ENCODE results near the gene SHPK.

Gene SHPK

DNA sequence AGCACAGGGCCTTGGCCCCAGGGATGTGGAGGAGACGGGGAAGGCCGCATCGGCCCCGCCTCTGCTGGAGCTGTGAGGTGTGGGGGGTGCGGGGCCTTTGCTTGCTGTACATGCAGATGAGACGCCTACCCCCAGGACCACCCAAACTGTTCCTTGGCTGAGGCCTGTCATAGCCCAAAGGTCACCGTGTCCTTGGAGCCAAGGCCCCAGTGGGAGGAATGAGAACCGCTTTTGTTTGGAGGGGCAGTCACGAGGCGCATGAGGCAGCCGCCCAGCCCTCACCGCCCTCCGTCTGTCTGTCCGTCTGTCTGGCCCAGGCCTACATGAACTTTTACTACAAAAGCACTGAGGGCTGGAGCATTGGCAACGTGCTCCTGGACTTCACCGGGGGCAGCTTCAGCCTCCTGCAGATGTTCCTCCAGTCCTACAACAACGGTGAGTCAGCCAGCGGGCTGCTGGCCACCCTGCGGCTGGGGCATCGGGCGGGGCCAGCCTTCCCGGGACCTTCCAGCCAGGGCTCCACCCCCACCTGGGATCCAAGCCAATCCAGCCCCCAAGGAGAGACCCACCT lies 23.6 kb upstream of the SHPK start:
- peak; percentile 47 for DNase-seq

- DNase-seq: no peak
These were observed 22.9 kb upstream of the SHPK start for GRCh38 chr17:3658784-3659449.

GRCh38 chr17:3657874-3658783 lies 22.1 kb upstream of the SHPK start:
- no peak for DNase-seq

GRCh38 chr17:3657588-3657869 lies 21.5 kb upstream of the SHPK start:
- DNase-seq: no peak

DNA sequence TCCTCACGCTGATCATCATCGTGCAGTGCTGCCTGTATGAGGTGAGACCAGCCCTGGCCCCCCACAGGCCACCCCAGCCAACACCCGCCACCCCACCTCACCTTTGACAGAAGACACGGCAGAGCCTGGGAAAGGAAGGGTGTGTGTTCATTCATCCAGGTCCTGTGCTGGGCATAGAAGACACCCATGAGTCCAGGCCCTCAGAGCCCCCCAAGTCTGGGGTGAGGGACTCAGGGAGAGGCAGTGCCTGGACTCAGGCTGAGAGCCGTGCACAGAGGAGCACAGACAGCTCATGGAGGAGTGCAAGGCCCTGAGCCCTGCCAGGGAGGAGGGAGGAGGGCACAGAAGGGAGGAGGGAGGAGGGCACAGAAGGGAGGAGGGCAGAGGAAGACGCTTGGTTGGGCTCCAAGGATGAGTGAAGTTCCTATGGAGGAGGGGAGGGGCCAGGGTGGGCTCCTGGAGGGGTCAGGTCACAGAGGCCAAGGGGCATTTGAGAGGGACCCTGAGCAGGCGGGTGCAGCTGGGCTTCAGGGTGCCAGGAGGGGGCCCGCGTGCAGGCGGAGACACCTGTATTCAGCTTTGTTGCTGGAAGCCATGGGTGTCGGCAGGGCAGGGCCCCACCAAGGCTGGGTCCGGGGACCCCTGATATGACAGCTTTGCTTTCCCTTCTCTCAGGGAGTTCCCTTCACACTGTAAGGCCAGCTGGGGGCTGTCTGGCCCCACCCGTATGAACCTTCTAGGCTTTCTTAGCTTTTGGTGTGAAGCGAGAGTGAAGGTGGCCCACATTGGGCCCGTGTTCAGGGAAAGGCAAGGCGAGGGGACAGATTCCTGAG lies 20.9 kb upstream of the SHPK start:
- DNase-seq: no peak

- no peak for DNase-seq
These were observed 20.3 kb upstream of the SHPK start for GRCh38 chr17:3656353-3656752.

DNA sequence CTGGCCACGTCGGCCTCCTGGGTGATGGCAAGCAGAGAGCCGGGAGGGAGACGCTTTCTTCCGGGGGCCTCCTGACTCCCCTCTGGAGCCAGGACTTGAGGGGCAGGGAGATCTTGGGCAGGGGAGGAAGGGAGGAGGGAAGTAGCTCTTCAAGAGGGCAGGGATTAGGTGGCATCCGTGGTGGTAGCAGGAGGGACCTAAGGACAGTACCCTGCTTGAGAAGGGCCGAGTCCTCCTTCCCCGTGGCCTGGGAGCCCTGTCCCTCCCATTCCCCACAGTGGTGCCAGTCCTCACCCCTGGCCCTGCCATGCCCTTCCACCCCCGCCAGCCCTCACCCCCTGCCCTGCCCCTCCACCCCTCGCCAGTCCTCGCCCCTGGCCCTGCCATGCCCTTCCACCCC lies 19.7 kb upstream of the SHPK start:
- no peak for DNase-seq

GRCh38 chr17:3647769-3648555 lies 11.9 kb upstream of the SHPK start:
- no peak for DNase-seq

DNA sequence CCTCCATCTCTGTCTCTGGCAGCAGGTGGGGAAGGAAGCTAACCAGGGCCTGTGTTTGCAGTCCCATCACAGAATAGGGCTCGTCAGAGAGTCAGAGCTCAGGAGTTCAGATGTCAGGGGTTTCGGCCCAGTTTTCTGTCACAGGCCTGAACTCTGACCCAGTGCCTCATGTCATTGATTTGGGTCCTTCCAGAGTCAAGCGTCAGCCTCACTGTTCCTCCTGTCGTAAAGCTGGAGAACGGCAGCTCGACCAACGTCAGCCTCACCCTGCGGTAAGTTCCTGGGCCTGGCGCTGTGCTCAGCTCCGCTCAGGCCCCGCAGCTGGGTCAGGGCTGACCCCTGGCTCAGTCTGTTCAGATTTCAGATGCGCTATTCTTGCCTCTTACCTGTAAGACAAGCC lies 11.2 kb upstream of the SHPK start:
- DNase-seq: no peak

- DNase-seq: no peak
These were observed 9.3 kb upstream of the SHPK start for GRCh38 chr17:3645310-3645709.

- DNase-seq: no peak
These were observed 7.9 kb upstream of the SHPK start for GRCh38 chr17:3643889-3644349.

GRCh38 chr17:3641717-3642486 lies 5.9 kb upstream of the SHPK start:
- no peak for DNase-seq

GRCh38 chr17:3641014-3641413 lies 5.0 kb upstream of the SHPK start:
- DNase-seq: no peak

DNA sequence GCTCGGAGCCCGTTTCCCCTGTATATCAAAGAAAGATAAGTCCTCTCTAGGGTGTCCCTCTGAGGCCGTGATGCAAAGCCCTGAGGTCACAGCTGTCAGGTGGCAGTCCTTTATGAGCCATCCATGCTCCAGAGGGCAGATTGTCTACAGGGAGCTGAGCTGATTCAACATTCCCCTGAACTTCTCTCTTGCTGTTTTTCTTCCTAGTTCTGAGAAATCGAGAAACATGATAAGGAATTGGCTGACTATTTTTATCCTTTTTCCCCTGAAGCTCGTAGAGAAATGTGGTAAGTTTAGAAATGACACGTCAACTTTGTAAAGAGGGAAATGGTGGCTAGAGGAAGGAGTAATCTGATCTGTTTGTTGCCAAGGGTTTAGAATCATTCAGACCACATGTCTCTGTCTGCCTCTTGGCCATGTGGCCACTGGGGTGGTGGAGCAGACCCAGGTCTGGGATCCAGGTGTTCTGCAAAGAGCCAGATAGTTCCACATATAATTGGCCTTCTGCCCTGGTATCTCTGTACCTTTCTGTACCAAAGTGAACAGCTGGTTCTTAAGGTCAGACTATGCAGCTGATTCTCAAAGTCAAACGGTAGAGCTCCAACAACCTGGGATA lies 4.0 kb upstream of the SHPK start:
- no peak for DNase-seq

GRCh38 chr17:3636908-3637373 lies 891 bp upstream of the SHPK start:
- no peak for DNase-seq

- no peak for DNase-seq
These were observed 436 bp downstream of the SHPK start for GRCh38 chr17:3635474-3636153.

DNA sequence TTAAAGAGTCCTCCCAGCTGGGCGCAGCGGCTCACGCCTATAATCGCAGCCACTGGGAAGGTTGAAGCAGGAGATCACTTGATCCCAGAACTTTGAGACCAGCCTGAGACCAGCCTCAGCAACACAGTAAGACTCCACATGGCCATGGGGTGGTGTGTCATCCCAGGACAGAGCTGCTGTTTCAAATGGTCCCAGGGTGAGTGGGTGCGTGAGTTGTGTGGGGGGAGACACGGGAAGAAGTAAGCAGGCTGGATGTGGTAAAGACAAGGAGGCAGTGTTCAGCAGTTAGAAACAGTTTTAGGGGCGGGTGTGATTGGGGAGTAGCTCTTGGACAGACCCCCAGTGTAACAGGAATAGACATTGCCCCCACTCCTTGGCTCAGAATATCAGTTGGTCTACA lies 3.8 kb downstream of the SHPK start:
- no peak for DNase-seq

DNA sequence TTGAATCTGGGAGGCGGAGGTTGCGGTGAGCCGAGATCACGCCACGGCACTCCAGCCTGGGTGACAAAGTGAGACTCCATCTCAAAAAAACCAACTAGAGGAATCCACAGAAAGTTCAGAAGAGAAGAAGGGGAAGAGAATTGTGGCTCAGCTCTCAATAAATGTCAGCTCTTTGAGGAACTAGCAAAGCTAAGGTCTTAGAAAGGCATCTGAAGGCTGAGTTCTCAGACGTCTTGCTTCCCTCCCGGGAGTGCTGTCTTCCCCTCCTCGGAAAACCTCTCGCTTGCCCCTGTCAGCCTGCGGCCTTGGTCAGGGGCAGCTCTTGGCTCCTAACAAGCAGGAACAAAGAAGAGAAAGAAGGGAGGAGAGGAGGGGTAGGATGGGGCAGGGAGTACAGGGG lies 5.3 kb downstream of the SHPK start:
- no peak for DNase-seq

DNA sequence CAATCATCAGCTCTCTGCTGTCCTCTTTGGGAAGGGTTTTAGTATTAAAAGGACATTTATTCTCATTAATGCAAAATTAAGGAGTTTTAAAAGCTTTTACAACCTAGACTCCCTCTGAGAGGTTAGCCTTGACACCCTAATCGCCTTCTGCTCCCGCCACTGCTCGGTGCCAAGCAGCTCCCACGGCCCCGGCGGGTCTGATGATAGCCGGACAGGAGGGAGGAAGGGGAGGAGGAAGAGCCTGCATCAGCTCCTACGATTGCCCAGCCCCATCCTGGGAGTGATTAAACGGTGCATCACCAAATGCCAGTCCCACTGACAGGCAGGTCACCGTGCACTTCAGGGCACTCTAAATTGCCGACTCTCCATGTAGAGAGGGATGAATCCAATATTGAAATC lies 8.3 kb downstream of the SHPK start:
- DNase-seq: no peak
